DMS114 treated with DMSO at 0.1 percent for 48 hours (cell line): ENCODE measurements around the gene AGXT2.
"Not testable (repeated sequence)": the region's sequence is repeated elsewhere in the genome, so short reads cannot be mapped to it uniquely, and the experiment has no call there.

ENCODE experiments used
- DNase-seq: peaks from one replicate; lab custom pipeline; 2025; ENCODE audit not compliant: unreplicated experiment; lab: John Stamatoyannopoulos, UW

Gene AGXT2

GRCh38 chr5:35056686-35057085 lies 8.9 kb upstream of the AGXT2 start:
- no peak for DNase-seq

- no peak for DNase-seq
Observed at GRCh38 chr5:35052838-35053237, 5.1 kb upstream of the AGXT2 start.

- DNase-seq = no peak
Observed at GRCh38 chr5:35050541-35051126, 2.9 kb upstream of the AGXT2 start.

GRCh38 chr5:35048910-35049309 lies 1.2 kb upstream of the AGXT2 start:
- DNase-seq = no peak

GRCh38 chr5:35046774-35047173 lies 975 bp downstream of the AGXT2 start:
- DNase-seq = no peak

GRCh38 chr5:35045280-35045679 lies 2.5 kb downstream of the AGXT2 start:
- DNase-seq = no peak

- no peak for DNase-seq
Observed at GRCh38 chr5:35044649-35045048, 3.1 kb downstream of the AGXT2 start.

GRCh38 chr5:35042781-35043180 lies 5.0 kb downstream of the AGXT2 start:
- DNase-seq = no peak

GRCh38 chr5:35041261-35041660 lies 6.5 kb downstream of the AGXT2 start:
- no peak for DNase-seq

GRCh38 chr5:35038891-35039290 lies 8.9 kb downstream of the AGXT2 start:
- no peak for DNase-seq

GRCh38 chr5:35036536-35036935 lies 11.2 kb downstream of the AGXT2 start:
- no peak for DNase-seq

GRCh38 chr5:35035929-35036328 lies 11.8 kb downstream of the AGXT2 start:
- DNase-seq = not testable (repeated sequence)

- DNase-seq = no peak
Observed at GRCh38 chr5:35035271-35035670, 12.5 kb downstream of the AGXT2 start.

DNA sequence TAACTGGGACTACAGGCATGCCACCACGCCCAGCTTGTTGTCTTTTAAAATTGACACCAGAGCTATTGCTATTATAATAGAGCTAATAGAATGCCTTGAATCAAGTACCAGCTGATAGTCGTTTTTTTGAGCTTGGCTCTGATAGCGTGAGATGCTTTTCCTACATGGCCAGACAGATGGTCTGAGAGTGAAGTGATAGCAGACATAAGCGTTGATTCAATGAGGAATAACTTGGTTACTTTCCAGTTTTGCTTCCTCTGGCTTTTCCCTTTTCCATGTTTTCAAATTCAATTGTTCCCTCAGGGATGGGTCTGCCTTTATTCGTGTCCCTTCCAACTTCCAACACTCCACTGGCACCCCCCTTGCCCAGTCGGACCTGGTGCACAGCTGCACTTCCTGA lies 15.4 kb downstream of the AGXT2 start:
- no peak for DNase-seq

- no peak for DNase-seq
Observed at GRCh38 chr5:35031276-35031675, 16.5 kb downstream of the AGXT2 start.

DNA sequence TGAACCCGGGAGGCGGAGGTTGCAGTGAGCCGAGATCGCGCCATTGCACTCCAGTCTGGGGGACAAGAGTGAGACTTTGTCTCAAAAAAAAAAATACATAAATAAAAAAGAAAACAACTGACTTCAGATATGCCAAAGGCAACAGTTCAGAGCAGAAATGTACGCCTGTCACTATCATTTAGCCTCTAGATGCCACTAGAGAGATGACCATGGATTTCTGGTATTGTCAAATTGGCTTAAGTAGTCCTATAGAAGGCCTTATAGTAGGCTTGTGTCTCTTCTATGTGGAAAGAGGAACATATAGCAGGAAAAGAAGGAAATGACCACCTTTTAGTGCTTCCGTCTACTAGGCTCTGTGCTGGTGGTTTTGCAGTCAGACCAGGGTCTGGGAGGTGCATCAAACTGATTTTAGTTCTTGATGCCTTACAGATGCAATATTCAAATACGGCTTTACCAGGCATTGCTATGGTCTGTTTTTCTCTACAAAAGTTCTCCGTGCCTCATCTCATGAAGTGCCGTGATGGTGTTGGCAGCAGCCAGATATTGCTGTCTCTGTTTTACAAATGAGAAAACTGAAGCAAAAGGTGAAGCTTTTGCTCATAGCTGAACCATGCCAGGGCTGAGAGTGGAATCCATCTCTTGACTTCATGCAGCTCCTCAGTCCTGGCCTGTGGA lies 17.2 kb downstream of the AGXT2 start:
- no peak for DNase-seq

DNA sequence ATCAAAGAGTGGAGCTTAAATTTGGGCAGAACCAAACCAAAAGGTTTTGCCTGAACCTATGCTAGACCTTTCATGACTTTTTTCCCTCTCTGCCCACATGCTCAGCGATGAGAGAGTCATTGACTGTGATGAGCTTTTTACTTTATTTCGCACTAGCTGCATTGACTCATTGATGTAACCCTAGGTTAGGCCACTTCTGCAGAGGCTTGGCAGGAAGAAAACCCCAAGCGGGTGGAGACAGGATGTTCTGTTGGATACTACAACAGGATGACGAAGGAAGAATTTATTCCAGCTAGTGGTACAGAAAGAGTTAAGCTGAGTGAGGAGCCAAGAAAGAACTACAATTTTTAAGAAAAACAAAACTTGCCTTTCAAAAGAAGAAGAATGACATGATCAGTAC lies 18.4 kb downstream of the AGXT2 start:
- DNase-seq = no peak

GRCh38 chr5:35026941-35027340 lies 20.8 kb downstream of the AGXT2 start:
- DNase-seq = no peak

GRCh38 chr5:35026280-35026840 lies 21.4 kb downstream of the AGXT2 start:
- DNase-seq = no peak

DNA sequence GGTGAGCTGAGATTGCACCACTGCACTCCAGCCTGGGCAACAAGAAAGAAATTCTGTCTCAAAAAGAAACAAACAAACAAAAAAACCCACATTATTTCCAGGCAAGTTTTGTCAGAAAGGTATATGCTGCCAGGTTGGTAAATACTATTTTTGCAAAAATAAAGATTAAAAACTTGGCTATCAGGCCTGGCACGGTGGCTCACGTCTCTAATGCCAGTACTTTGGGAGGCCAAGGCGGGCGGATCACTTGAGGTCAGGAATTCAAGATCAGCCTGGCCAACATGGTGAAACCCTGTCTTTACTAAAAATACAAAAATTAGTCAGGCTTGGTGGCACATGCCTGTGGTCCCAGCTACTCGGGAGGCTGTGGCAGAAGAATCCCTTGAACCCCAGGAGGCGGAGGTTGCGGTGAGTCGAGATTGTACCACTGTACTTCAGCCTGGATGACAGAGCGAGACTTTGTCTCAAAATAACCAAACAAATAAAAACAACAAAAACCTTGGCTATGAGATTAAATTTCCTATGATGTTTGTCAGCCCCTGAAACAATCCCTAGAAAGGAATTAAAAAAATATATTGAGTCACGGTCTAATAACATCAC lies 22.7 kb downstream of the AGXT2 start:
- no peak for DNase-seq

DNA sequence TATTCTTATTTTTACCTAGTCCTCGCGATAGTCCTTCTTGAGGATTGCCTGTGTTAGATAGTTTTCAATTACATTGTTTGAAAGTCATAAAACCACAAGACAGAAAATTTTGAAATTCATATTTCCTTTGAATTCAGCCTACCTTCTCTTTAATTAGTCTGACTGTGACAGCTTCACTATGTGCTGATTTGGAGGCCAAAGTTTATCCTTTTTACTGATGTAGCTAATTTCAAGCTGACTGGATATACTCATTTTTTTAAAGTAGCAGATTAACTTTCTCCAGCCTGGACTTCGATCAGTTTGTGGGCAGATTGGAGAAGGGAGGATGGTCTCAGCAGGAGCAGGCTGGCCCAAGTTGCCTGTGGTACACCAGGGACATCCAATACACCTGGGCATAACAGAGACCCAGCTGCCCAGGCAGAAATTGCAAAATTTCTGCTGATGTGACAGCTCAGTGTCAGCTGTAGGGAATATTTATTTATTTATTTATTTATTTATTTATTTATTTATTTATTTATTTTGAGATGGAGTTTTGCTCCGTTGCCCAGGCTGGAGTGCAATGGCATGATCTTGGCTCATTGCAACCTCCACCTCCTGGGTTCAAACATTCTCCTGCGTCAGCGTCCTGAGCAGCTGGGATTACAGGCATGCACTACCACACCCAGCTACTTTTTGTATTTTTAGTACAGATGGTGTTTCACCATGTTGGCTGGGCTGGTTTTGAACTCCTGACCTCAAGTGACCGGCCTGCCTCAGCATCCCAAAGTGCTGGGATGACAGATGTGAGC lies 24.2 kb downstream of the AGXT2 start:
- no peak for DNase-seq
